HFFc6 (cell line): ENCODE data around the gene EFCAB6. TPM values are rescaled to one million over a fixed set of nuclear protein-coding genes. Genes with fewer than 3 reads are reported as not detected.

Experiments
- DNase-seq: peaks from one replicate; pipeline ENCODE4 v3.0.0-alpha.2; 2018
- H3K27ac Mint-ChIP-seq: 2 replicates; pipeline ENCODE4 v1.8.0; 2020; ENCODE audit warnings: mild to moderate bottlenecking, mixed read lengths
- H3K27me3 Mint-ChIP-seq: 2 replicates; pipeline ENCODE4 v1.8.0; 2021; ENCODE audit warnings: mild to moderate bottlenecking, moderate library complexity, mixed read lengths; ENCODE audit not compliant: insufficient read depth
- H3K36me3 Mint-ChIP-seq: 2 replicates; pipeline ENCODE4 v1.8.0; 2021; ENCODE audit warnings: low read depth, mixed read lengths
- H3K4me1 Mint-ChIP-seq: 2 replicates; pipeline ENCODE4 v1.8.0; 2020; ENCODE audit warnings: low read depth, mixed read lengths
- H3K4me3 Mint-ChIP-seq: 2 replicates; pipeline ENCODE4 v1.8.0; 2020; ENCODE audit warnings: mild to moderate bottlenecking, moderate library complexity, mixed read lengths
- H3K9me3 Mint-ChIP-seq: 2 replicates; pipeline ENCODE4 v1.8.0; 2020; ENCODE audit warnings: mild to moderate bottlenecking, mixed read lengths
- total RNA-seq, 6 experiments: library from RNA; stranded (reverse); fragmentation: NEBNext Ultra II Directional; extraction: Animal tissue kit (Norgen Biotek cat#: 25700); gene quantifications; 2 replicates in 1 of 6; 3 replicates in 5 of 6; pipeline ENCODE4 v1.2.3, GENCODE V29; 2021
- TF ChIP-seq, protein P1 (sequence below): fragments of 200-600 bp; sonication (generic); IDR thresholded peaks from 2 replicates; pipeline ENCODE4 v1.5.0; 2021; ENCODE audit warnings: antibody characterized with exemption, mild to moderate bottlenecking

The EFCAB6 gene
- total RNA-seq, 6 experiments from 2014 or later: 0.33 to 0.95 (median 0.64) TPM

DNA sequence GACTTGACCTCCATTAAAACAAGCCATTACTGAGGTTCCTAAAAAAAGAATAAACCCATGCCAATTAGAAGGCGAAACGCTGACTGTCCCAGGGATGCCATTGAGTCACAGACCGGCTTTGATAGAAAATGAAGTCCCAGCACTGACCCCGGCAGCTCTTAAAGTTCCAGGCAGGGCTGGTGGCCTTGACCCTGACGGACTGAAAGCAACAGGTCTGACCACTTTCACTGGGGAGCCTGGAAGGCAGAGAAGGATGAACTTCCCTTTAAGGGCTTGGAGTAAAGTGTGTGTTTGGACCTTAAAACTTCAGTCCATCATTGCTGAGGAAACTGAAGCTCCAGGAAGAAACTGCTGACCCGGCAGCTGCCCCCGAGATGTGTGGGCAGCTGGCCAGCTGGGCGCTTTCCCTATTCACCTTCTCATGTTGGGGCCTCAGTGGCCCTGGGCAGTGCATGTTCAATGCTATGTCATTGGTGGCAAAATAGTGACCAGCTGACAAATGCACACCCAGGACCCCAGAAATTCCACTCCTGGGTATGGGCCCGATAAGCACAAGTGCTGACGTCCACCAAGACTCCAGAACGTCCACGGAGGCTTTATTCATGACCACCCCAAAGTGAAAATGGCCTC, 18.9 kb upstream of the EFCAB6 start:
- no peak overlapping the region for H3K4me3 Mint-ChIP-seq
- H3K4me1 Mint-ChIP-seq: peaks cover 19% of the 10 kb centered on the region
- no peak overlapping the region for H3K27ac Mint-ChIP-seq
- TF ChIP-seq, protein P1, sequence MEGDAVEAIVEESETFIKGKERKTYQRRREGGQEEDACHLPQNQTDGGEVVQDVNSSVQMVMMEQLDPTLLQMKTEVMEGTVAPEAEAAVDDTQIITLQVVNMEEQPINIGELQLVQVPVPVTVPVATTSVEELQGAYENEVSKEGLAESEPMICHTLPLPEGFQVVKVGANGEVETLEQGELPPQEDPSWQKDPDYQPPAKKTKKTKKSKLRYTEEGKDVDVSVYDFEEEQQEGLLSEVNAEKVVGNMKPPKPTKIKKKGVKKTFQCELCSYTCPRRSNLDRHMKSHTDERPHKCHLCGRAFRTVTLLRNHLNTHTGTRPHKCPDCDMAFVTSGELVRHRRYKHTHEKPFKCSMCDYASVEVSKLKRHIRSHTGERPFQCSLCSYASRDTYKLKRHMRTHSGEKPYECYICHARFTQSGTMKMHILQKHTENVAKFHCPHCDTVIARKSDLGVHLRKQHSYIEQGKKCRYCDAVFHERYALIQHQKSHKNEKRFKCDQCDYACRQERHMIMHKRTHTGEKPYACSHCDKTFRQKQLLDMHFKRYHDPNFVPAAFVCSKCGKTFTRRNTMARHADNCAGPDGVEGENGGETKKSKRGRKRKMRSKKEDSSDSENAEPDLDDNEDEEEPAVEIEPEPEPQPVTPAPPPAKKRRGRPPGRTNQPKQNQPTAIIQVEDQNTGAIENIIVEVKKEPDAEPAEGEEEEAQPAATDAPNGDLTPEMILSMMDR: no peak
- H3K27me3 Mint-ChIP-seq: peaks cover 19% of the 10 kb centered on the region
- H3K9me3 Mint-ChIP-seq: no peaks in the 10 kb centered on the region
- H3K36me3 Mint-ChIP-seq: no peaks in the 10 kb centered on the region
- DNase-seq: no peak

DNA sequence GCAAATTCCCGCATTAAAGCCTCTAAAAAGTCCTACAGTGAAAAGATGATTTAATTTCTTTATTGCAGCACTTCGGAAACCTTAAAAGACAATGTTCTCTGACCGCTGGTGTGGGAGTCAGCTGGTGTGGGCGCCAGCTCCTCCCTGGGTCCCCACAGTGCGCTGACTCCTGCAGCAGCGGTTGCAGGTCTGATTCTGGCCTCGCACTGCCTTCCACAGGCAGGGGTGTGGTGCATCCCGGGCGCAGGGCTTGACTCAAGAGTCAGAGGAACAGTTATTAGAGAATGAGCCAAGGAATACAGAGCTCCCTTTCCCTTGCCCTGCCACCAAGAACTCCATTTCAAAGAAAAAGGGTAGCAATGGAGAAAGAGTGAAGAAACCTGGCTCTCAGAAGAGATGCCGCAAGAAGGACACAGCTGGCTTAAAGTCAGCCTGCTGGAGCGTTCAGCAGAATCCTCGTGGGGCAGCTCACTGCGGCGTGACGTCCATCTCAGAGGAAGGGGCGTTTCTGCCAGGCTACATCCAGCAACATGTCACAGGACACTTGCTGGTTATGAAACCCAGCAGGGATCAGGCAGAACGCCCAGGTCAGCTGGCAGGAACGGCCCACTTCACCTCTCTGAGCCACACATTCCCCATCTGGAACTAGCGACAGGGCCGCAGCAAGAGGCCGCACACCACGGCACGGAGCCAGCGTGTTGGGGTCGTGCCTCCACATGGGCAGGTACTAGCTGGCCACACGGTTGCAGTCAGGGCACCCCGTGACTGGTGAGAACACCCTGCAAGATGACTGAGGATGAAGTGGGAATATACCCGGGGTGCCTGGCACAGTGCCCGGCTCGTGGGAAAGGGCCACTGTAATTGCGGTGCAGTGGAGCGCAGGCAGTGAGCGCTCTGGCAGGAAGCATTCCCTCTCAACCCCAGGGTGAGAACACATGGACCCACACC, 18.1 kb upstream of the EFCAB6 start:
- no peak overlapping the region for H3K27ac Mint-ChIP-seq
- TF ChIP-seq, protein P1: no peak
- H3K36me3 Mint-ChIP-seq: no peaks in the 10 kb centered on the region
- no peak overlapping the region for H3K4me3 Mint-ChIP-seq
- H3K27me3 Mint-ChIP-seq: peaks cover 12% of the 10 kb centered on the region
- peaks cover 25% of the 10 kb centered on the region for H3K4me1 Mint-ChIP-seq
- H3K9me3 Mint-ChIP-seq: no peaks in the 10 kb centered on the region
- DNase-seq: no peak

GRCh38 chr22:43828998-43829782, 17.1 kb upstream of the EFCAB6 start:
- TF ChIP-seq, protein P1: peak; percentile 41
- Mint-ChIP-seq H3K4me1 (peaks cover 25% of the 10 kb centered on the region), H3K27me3 (peaks cover 10% of the 10 kb centered on the region), H3K36me3 (no peaks in the 10 kb centered on the region), H3K27ac (no peak overlapping the region), H3K4me3 (no peak overlapping the region), H3K9me3 (no peaks in the 10 kb centered on the region)
- no peak for DNase-seq

DNA sequence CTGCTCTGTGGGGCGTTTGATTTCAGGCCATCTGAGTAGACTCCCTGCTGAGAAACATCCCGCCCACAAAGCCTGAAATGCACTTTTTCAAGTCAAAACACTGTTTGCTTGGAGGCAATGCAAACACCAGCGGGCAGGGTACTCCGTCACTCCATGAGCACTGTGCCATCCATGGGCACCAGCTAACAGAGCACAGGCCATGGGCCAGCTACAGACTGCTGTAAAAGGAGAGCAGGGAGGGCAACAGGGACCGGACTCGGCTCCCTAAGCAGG, 16.6 kb upstream of the EFCAB6 start:
- no peak for DNase-seq
- Mint-ChIP-seq H3K4me3 (no peak overlapping the region), H3K9me3 (no peaks in the 10 kb centered on the region), H3K27me3 (peaks cover 10% of the 10 kb centered on the region), H3K27ac (no peak overlapping the region), H3K36me3 (no peaks in the 10 kb centered on the region), H3K4me1 (peaks cover 25% of the 10 kb centered on the region)
- TF ChIP-seq, protein P1: no peak

DNA sequence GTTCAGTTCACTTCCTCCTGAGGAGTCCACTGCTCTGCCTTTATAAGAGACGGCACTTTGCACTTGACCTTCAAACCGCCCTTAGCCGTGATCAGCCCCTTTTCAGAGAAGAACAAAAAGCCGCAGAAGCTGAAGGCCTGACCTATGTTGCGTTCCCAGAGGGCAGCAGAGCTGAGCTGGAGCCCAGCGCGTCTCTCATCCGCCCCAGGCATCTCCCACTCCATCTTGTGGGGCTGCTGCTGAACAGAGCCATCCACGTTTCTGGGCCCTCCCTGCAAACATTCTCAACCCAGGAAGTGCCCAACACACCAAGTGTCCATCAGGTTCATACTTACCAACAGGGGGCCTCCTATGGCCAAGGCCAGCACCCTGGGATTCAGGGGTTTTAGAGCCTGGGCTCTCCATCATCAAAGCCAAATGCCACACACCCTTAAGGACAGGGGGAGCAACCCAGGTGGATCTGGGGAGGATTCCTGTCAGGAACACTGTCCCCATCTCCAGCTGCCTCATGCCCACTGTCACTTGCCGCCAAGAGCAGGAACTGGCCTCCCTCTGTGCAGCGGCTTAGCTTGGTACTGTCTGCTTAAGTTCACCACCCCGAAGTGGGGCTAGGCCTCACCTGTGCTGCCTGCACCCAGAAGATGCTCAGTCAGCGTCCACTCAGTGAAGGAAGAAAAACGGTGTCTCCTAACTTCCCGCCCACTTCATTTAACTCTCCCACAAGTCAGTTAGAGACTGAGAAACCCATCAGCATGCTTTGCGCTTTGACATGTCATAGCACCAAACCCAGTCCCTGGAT, 16.0 kb upstream of the EFCAB6 start:
- Mint-ChIP-seq H3K4me1 (peaks cover 25% of the 10 kb centered on the region), H3K27me3 (peaks cover 15% of the 10 kb centered on the region), H3K9me3 (no peaks in the 10 kb centered on the region), H3K36me3 (no peaks in the 10 kb centered on the region), H3K4me3 (no peak overlapping the region), H3K27ac (no peak overlapping the region)
- no peak for DNase-seq
- TF ChIP-seq, protein P1: peak; percentile 46
